CD4-positive, alpha-beta T cell (primary cell): ENCODE data around the gene DENND2A. TPM values are rescaled to one million over a fixed set of nuclear protein-coding genes. Genes with fewer than 3 reads are reported as not detected.
"Not testable (repeated sequence)": the region's sequence is repeated elsewhere in the genome, so short reads cannot be mapped to it uniquely, and the experiment has no call there.

Source experiments
- ATAC-seq: fragments of 200-7000 bp; cut with Tn5 transposase; one replicate; pipeline ENCODE4 v1.10.0; 2022; ENCODE audit warnings: mild to moderate bottlenecking; ENCODE audit not compliant: poor library complexity
- CTCF ChIA-PET: fragments of 350-600 bp; sonication (Branson Sonifier 250); formaldehyde crosslinking; loops from one replicate; lab custom pipeline; 2021; ENCODE audit warnings: antibody characterized with exemption, inconsistent platforms; lab: Charles Lee
- POLR2A ChIA-PET: fragments of 350-600 bp; sonication (Branson Sonifier 250); formaldehyde crosslinking; loops from one replicate; lab custom pipeline; 2021; ENCODE audit warnings: antibody characterized with exemption, inconsistent platforms; lab: Charles Lee
- DNase-seq, 14 experiments: peaks; one replicate each; pipeline ENCODE4 v3.0.0-alpha.2; 2013 to 2020; ENCODE audit warnings: mixed read lengths in 2 of 14
- H3K27ac ChIP-seq, 2 donors: one replicate each; pipeline versions ENCODE4 v1.5.1 to v1.7.0; 2013; ENCODE audit warnings: low read length in 2 of 2, low read depth in 1 of 2, mild to moderate bottlenecking in 1 of 2
- H3K27me3 ChIP-seq, 2 experiments: 1 replicate in 1 of 2; 2 replicates in 1 of 2; pipeline versions ENCODE4 v1.6.1 to v1.7.0; 2013; ENCODE audit warnings: low read length in 2 of 2, control low read depth in 1 of 2, mild to moderate bottlenecking in 1 of 2, moderate library complexity in 1 of 2; ENCODE audit not compliant: insufficient read depth in 2 of 2, control insufficient read depth in 1 of 2
- H3K36me3 ChIP-seq: one replicate; pipeline ENCODE4 v1.6.1; 2013; ENCODE audit warnings: low read length, control low read depth; ENCODE audit not compliant: insufficient read depth
- H3K4me1 ChIP-seq: one replicate; pipeline ENCODE4 v1.6.1; 2013; ENCODE audit warnings: low read length, control low read depth; ENCODE audit not compliant: insufficient read depth
- H3K4me3 ChIP-seq: one replicate; pipeline ENCODE4 v1.5.1; 2013; ENCODE audit warnings: mild to moderate bottlenecking, low read length, moderate library complexity
- H3K9me3 ChIP-seq, 2 experiments: 1 replicate in 1 of 2; 2 replicates in 1 of 2; pipeline versions ENCODE4 v1.6.1 to v1.7.0; 2013; ENCODE audit warnings: low read length in 2 of 2, mild to moderate bottlenecking in 2 of 2, control low read depth in 1 of 2, moderate library complexity in 1 of 2; ENCODE audit not compliant: control insufficient read depth in 1 of 2, insufficient read depth in 1 of 2
- H3K27ac Mint-ChIP-seq: one replicate; pipeline ENCODE4 v1.8.0; 2020; ENCODE audit warnings: mixed read lengths
- H3K27me3 Mint-ChIP-seq: one replicate; pipeline ENCODE4 v1.8.0; 2021; ENCODE audit warnings: mixed read lengths
- H3K36me3 Mint-ChIP-seq: one replicate; pipeline ENCODE4 v1.8.0; 2021; ENCODE audit warnings: low read depth, mixed read lengths
- H3K4me1 Mint-ChIP-seq: one replicate; pipeline ENCODE4 v1.8.0; 2021; ENCODE audit warnings: low read depth, mixed read lengths
- H3K4me3 Mint-ChIP-seq: one replicate; pipeline ENCODE4 v1.8.0; 2020; ENCODE audit warnings: mild to moderate bottlenecking, mixed read lengths
- H3K9me3 Mint-ChIP-seq: one replicate; pipeline ENCODE4 v1.8.0; 2020; ENCODE audit warnings: mixed read lengths
- CTCF ChIP-seq: fragments of 200-600 bp; IDR thresholded peaks from one replicate; pipeline ENCODE4 v1.8.0; 2022; ENCODE audit warnings: antibody characterized with exemption, mild to moderate bottlenecking
- intact Hi-C, 2 experiments: fragments of 100-400 bp; cut with DNase I in 1 of 2; cut with micrococcal nuclease in 1 of 2; formaldehyde crosslinking; loops; one replicate each; pipeline versions ENCODE4 v1.15.1 to v1.9.0; 2023 to 2025; cut with DNase I, micrococcal nuclease
- total RNA-seq, 174 experiments: library from RNA in 2 of 174; stranded (reverse) in 2 of 174; gene quantifications; one replicate each; pipeline ENCODE4 v1.2.3 and lab custom pipeline; 2021 to 2026

The DENND2A gene
- total RNA-seq, 2 experiments from 2014 or later, result not detected

DNA sequence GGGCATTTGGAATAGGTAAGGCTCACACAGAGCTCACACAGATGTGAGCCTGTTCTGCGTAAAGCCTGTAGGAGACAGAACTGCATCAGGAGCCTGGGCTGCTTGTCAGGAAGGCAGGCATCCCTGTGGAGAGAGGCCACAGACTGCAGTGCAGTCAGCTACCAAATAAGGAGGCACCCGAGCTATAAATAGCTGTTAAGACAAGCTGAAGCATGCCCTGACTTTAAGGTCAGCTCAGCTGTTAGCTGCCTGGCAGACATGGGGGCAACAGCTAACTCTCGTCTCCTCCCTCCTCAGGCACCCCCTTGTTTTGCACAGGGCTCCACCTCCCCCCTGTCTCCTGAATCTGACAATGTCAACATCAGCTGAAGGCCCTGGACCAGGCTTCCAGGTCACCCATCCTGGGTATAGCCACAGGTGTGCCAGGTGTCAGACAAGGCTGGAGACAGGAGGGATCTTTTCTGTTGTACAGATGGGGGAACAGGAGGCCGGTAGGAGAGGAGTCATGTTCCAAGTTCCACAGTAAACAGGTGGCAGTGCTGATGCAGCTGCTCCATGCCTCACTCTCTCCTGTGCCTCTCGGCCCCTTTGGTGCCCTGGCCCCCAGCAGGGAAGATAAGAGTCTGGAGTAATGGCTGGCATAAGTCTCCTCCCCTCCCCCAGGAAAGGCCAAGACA, 133.7 kb downstream of the DENND2A start:
- intact Hi-C loops, result no loop called here
- Histone ChIP-seq H3K27ac (no peak overlapping the region), H3K36me3 (no peaks in the 10 kb centered on the region), H3K4me3 (no peak overlapping the region), H3K9me3 (no peaks in the 10 kb centered on the region), H3K27me3 (no peaks in the 10 kb centered on the region), H3K4me1 (no peaks in the 10 kb centered on the region)
- Mint-ChIP-seq H3K27ac (no peak overlapping the region), H3K4me3 (no peak overlapping the region), H3K36me3 (no peaks in the 10 kb centered on the region), H3K4me1 (no peaks in the 10 kb centered on the region), H3K27me3 (no peaks in the 10 kb centered on the region), H3K9me3 (no peaks in the 10 kb centered on the region)
- ATAC-seq (no peak), DNase-seq (no peak)
- no peak for TF ChIP-seq CTCF
- ChIA-PET CTCF (no interaction called here), POLR2A (no interaction called here)

- H3K27me3 Mint-ChIP-seq, result no peaks in the 10 kb centered on the region
- ChIA-PET CTCF (no interaction called here), POLR2A (no interaction called here)
- H3K4me1 Mint-ChIP-seq, result no peaks in the 10 kb centered on the region
- ATAC-seq, result no peak
- intact Hi-C loops, result no loop called here
- Histone ChIP-seq H3K27ac (no peak overlapping the region), H3K27me3 (no peaks in the 10 kb centered on the region), H3K4me1 (no peaks in the 10 kb centered on the region), H3K9me3 (no peaks in the 10 kb centered on the region), H3K4me3 (no peak overlapping the region), H3K36me3 (no peaks in the 10 kb centered on the region)
- no peaks in the 10 kb centered on the region for H3K36me3 Mint-ChIP-seq
- no peak for DNase-seq
- no peak overlapping the region for H3K27ac Mint-ChIP-seq
- no peak overlapping the region for H3K4me3 Mint-ChIP-seq
- TF ChIP-seq CTCF, result no peak
- no peaks in the 10 kb centered on the region for H3K9me3 Mint-ChIP-seq
Observed at GRCh38 chr7:140501966-140502365, 138.6 kb downstream of the DENND2A start.

GRCh38 chr7:140497807-140498206, 142.8 kb downstream of the DENND2A start:
- H3K36me3 Mint-ChIP-seq, H3K27me3 ChIP-seq, H3K4me3 Mint-ChIP-seq, H3K9me3 ChIP-seq, H3K27me3 Mint-ChIP-seq, H3K9me3 Mint-ChIP-seq, H3K36me3 ChIP-seq, intact Hi-C loops, H3K4me1 Mint-ChIP-seq, DNase-seq, H3K27ac ChIP-seq, H3K4me1 ChIP-seq, POLR2A ChIA-PET, ATAC-seq, CTCF ChIA-PET, H3K4me3 ChIP-seq, H3K27ac Mint-ChIP-seq: not testable (repeated sequence)

DNA sequence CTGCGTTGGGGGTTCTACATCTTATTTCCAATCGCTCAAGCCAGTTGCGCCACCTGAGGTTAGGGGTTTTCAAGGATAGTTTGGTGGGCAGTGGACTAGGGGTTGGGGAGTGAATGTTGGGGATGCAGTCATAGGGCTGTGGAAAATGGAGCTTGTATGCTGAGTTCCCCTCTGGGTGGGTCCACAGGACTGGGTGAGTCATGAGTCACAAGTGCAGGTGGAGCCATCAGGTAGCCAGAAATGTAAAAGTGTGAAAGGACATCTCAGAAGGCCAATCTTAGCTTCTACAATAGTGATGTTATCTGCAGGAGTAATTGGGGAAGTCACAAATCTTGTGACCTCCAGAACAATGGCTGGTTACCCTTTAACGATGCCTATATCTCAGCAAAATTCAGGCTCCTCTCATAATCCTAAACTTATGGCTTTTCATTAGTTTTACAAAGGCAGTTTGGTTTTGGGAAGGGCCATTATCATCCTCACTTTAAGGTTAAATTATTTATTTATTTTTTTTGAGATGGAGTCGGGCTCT, 143.3 kb downstream of the DENND2A start:
- Mint-ChIP-seq H3K4me1 (no peaks in the 10 kb centered on the region), H3K36me3 (no peaks in the 10 kb centered on the region), H3K4me3 (no peak overlapping the region), H3K27me3 (no peaks in the 10 kb centered on the region), H3K27ac (no peak overlapping the region), H3K9me3 (no peaks in the 10 kb centered on the region)
- H3K9me3 ChIP-seq, result no peaks in the 10 kb centered on the region
- ChIA-PET CTCF (no interaction called here), POLR2A (no interaction called here)
- ATAC-seq (no peak), DNase-seq (no peak)
- intact Hi-C loops, result no loop called here
- H3K27me3 ChIP-seq, result no peaks in the 10 kb centered on the region
- H3K4me1 ChIP-seq, result peaks cover 3% of the 10 kb centered on the region
- no peak overlapping the region for H3K27ac ChIP-seq
- no peak for TF ChIP-seq CTCF
- no peak overlapping the region for H3K4me3 ChIP-seq
- H3K36me3 ChIP-seq, result no peaks in the 10 kb centered on the region
